Measurements from ENCODE around the gene MRPL48. TPM values are rescaled to one million over a fixed set of nuclear protein-coding genes. Genes with fewer than 3 reads are reported as not detected.

Gene MRPL48
- total and polyA plus RNA-seq, 2 of the 8 experiments (the other 6 are each of a cell fraction or from before 2014, with no cell fraction given), result 34.9 to 59.9 TPM

DNA sequence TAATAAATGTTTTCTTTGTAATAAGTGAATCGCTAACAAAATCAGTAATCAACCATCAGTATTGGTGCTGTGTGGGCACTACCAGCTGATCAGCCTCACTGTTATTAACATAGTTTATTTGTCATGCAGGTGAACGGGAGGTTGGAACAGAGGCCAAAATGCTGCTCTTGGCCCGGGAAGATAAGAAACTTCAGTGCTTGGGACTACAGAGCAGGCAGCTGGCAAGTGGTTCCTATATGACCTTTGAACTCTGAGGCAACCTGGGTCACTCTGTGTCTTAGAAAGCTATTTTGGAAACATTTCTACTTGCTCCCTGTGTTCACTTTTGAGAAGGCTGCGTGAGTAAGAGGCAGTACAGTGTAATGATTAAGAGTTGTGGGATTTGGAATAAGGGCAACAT lies 126.6 kb downstream of the MRPL48 start:
- CTCF ChIA-PET (ENCODE audit: partially characterized antibody), result interaction anchor here (1.3 kb wide), 1 partner anchor 10 kb away, joined by 4 read pairs; no protein-coding TSS in a partner anchor
- no peak overlapping the region for H2BK20ac ChIP-seq (ENCODE audit: low read length)
- H2BK15ac ChIP-seq (ENCODE audit: low read length), result no peak overlapping the region
- no peak overlapping the region for H3K4ac ChIP-seq (replicated peaks; ENCODE audit: insufficient read length, low read depth, low read length)
- no peak overlapping the region for H2BK5ac ChIP-seq (ENCODE audit: low read depth, low read length)
- no peak overlapping the region for H3K9ac ChIP-seq (replicated peaks in 1 of 4; ENCODE audit: extremely low read depth in 1 of 4, low read depth in 3 of 4, low read length in 3 of 4)
- no peak overlapping the region for H4K91ac ChIP-seq (replicated peaks; ENCODE audit: insufficient read length, low read length)
- no peak overlapping the region for H2BK120ac ChIP-seq (replicated peaks; ENCODE audit: low read depth, low read length)
- WGBS, 2 experiments (ENCODE audit: extremely low coverage in 1 of 2, insufficient coverage in 1 of 2, insufficient read length in 1 of 2, insufficient replicate concordance in 2 of 2, low coverage in 1 of 2, low lambda C conversion rate in 2 of 2, missing lambda C conversion rate in 1 of 2), result 91% methylated on average over 4 of the region's 4 CpGs; no CpG with 5 or more reads in 1 of the 2 experiments
- no peak overlapping the region for H3K4me2 ChIP-seq (ENCODE audit: insufficient read depth in 1 of 2, low read depth in 2 of 2, low read length in 2 of 2)
- peaks cover 2 to 20% (median 8%) of the 10 kb centered on the region in 4 experiments; a peak in 6 of 8 replicates for H3K36me3 ChIP-seq (ENCODE audit: control insufficient read depth in 2 of 4, insufficient read depth in 4 of 4, low read length in 3 of 4)
- no peak overlapping the region for H3K23ac ChIP-seq (ENCODE audit: insufficient read length)
- H3K14ac ChIP-seq (ENCODE audit: insufficient read length), result no peak overlapping the region
- no peaks in the 10 kb centered on the region for H3K4me1 ChIP-seq (replicated peaks in 1 of 4; ENCODE audit: control insufficient read depth in 3 of 4, insufficient read depth in 4 of 4, low read length in 3 of 4)
- H2BK12ac ChIP-seq (ENCODE audit: low read depth, low read length), result no peak overlapping the region
- H4K8ac ChIP-seq (ENCODE audit: extremely low read depth, insufficient read depth, low read length), result no peak overlapping the region
- H3K79me1 ChIP-seq (ENCODE audit: low read depth, low read length), result no peaks in the 10 kb centered on the region
- H3K27ac ChIP-seq (ENCODE audit: low read depth, low read length), result no peak overlapping the region
- POLR2A ChIA-PET (ENCODE audit: partially characterized antibody), result no interaction called here
- H2AFZ ChIP-seq (ENCODE audit: low read length), result no peak overlapping the region
- TF ChIP-seq KDM1A (IDR thresholded peaks at IDR 0.05; ENCODE audit: borderline replicate concordance, low read length), result no peak
- no peak for TF ChIP-seq GTF2F1 (IDR thresholded peaks at IDR 0.05; ENCODE audit: borderline replicate concordance, low read depth, low read length)
- FAIRE-seq (peak; percentile 28), DNase-seq (ENCODE audit: low read depth in 1 of 2, low spot score in 2 of 2) (no peak)
- H3K79me2 ChIP-seq (ENCODE audit: control insufficient read depth in 1 of 2, insufficient read depth in 2 of 2, low read length in 2 of 2), result no peaks in the 10 kb centered on the region; a peak in 1 of 4 replicates
- no peak overlapping the region for H3K56ac ChIP-seq (replicated peaks; ENCODE audit: insufficient read length, low read depth, low read length)
- H3K27me3 ChIP-seq (replicated peaks in 1 of 4; ENCODE audit: control insufficient read depth in 3 of 4, extremely low read depth in 1 of 4, insufficient read depth in 3 of 4, low read length in 3 of 4), result peaks cover 0 to 1% (median 0%) of the 10 kb centered on the region in 4 experiments; a peak in 1 of 7 replicates
- H3K18ac ChIP-seq (ENCODE audit: extremely low read depth, low read length), result no peak overlapping the region
- no peaks in the 10 kb centered on the region; the same call in 1 of the 2 replicates for H3K23me2 ChIP-seq (ENCODE audit: low read depth, low read length)
- no peak overlapping the region for H2AK5ac ChIP-seq (ENCODE audit: low read depth, low read length)
- H4K20me1 ChIP-seq (replicated peaks in 1 of 2; ENCODE audit: control insufficient read depth in 1 of 2, insufficient read depth in 2 of 2, low read length in 2 of 2), result no peaks in the 10 kb centered on the region
- H3K9me3 ChIP-seq (ENCODE audit: insufficient read depth in 2 of 2, low read depth in 1 of 2, low read length in 1 of 2), result no peaks in the 10 kb centered on the region
- H3K4me3 ChIP-seq (ENCODE audit: extremely low read depth in 1 of 4, insufficient read depth in 2 of 4, low read depth in 3 of 4, low read length in 4 of 4), result no peak overlapping the region
- no peak overlapping the region for H4K5ac ChIP-seq (ENCODE audit: insufficient read length, low read depth, low read length)

Other genes starting within 250 kb of the MRPL48 start
- 21.6 and 22.8 TPM in 2 replicates for gene FAM168A, start 189.8 kb upstream of the MRPL48 start, total RNA-seq (2021; fragmentation: NEBNext Ultra II Directional; extraction: Animal tissue kit (Norgen Biotek cat#: 25700))
- gene FAM168A, start 189.8 kb upstream of the MRPL48 start, polyA plus RNA-seq (2011; rRNA removed), result 17.1 and 24.0 TPM in 2 replicates
- 13.5 and 14.8 TPM in 2 replicates for gene PLEKHB1, start 141.3 kb upstream of the MRPL48 start, total RNA-seq (2021; fragmentation: NEBNext Ultra II Directional; extraction: Animal tissue kit (Norgen Biotek cat#: 25700))
- 24.5 and 34.8 TPM in 2 replicates for gene PLEKHB1, start 141.3 kb upstream of the MRPL48 start, polyA plus RNA-seq (2011; rRNA removed)
- 88.6 and 89.3 TPM in 2 replicates for gene RAB6A, start 26.8 kb upstream of the MRPL48 start, total RNA-seq (2021; fragmentation: NEBNext Ultra II Directional; extraction: Animal tissue kit (Norgen Biotek cat#: 25700))
- gene RAB6A, start 26.8 kb upstream of the MRPL48 start, polyA plus RNA-seq (2011; rRNA removed), result 24.4 and 33.5 TPM in 2 replicates
- gene COA4, start 89.0 kb downstream of the MRPL48 start, total RNA-seq (2021; fragmentation: NEBNext Ultra II Directional; extraction: Animal tissue kit (Norgen Biotek cat#: 25700)), result 177 TPM in 2 replicates
- 371 and 380 TPM in 2 replicates for gene COA4, start 89.0 kb downstream of the MRPL48 start, polyA plus RNA-seq (2011; rRNA removed)
- gene PAAF1, start 89.1 kb downstream of the MRPL48 start, total RNA-seq (2021; fragmentation: NEBNext Ultra II Directional; extraction: Animal tissue kit (Norgen Biotek cat#: 25700)), result 28.8 TPM in 2 replicates
- 18.3 and 24.4 TPM in 2 replicates for gene PAAF1, start 89.1 kb downstream of the MRPL48 start, polyA plus RNA-seq (2011; rRNA removed)
- 0.54 TPM in 1 of 2 replicates, not detected in the other for gene DNAJB13, start 163.2 kb downstream of the MRPL48 start, total RNA-seq (2021; fragmentation: NEBNext Ultra II Directional; extraction: Animal tissue kit (Norgen Biotek cat#: 25700))
- 0.05 and 0.27 TPM in 2 replicates for gene DNAJB13, start 163.2 kb downstream of the MRPL48 start, polyA plus RNA-seq (2011; rRNA removed)
- 39.8 and 46.2 TPM in 2 replicates for gene UCP2, start 195.0 kb downstream of the MRPL48 start, total RNA-seq (2021; fragmentation: NEBNext Ultra II Directional; extraction: Animal tissue kit (Norgen Biotek cat#: 25700))
- 55.2 and 79.1 TPM in 2 replicates for gene UCP2, start 195.0 kb downstream of the MRPL48 start, polyA plus RNA-seq (2011; rRNA removed)
- 0.92 and 1.3 TPM in 2 replicates for gene UCP3, start 221.2 kb downstream of the MRPL48 start, total RNA-seq (2021; fragmentation: NEBNext Ultra II Directional; extraction: Animal tissue kit (Norgen Biotek cat#: 25700))
- 0.67 and 0.85 TPM in 2 replicates for gene UCP3, start 221.2 kb downstream of the MRPL48 start, polyA plus RNA-seq (2011; rRNA removed)